IMR-90 (cell line): ENCODE data around the gene C1GALT1C1. TPM values are rescaled to one million over a fixed set of nuclear protein-coding genes. Genes with fewer than 3 reads are reported as not detected.

ENCODE experiments used
- ATAC-seq: fragments of 200-7000 bp; cut with Tn5 transposase; 2 replicates; pipeline ENCODE4 v1.9.1; 2020; ENCODE audit warnings: low read depth, mild to moderate bottlenecking, moderate library complexity
- BruUV-seq: library from RNA; stranded (reverse); fragments of 400-500 nt; replicated peaks from 2 replicates; lab custom pipeline; 2021; lab: Mats Ljungman, UMichigan
- CTCF ChIA-PET: fragments of 300-600 bp; formaldehyde crosslinking; extraction: SDS; loops from one replicate; lab custom pipeline; 2021; ENCODE audit warnings: antibody characterized with exemption; lab: Yijun Ruan, JAX
- POLR2A ChIA-PET: fragments of 300-600 bp; sonication (Branson Sonifier 250); formaldehyde crosslinking; loops from one replicate; lab custom pipeline; 2022; ENCODE audit warnings: antibody characterized with exemption; ENCODE audit not compliant: unreplicated experiment; lab: Charles Lee
- DNase-seq: peaks from one replicate; pipeline ENCODE4 v3.0.0; 2013
- H2AFZ ChIP-seq: replicated peaks from 2 replicates; pipeline ENCODE3; 2013; ENCODE audit warnings: low read length, mild to moderate bottlenecking; ENCODE audit not compliant: poor library complexity
- H2AK5ac ChIP-seq: 2 replicates; pipeline ENCODE4 v1.6.1; 2013; ENCODE audit warnings: low read depth, low read length, inconsistent platforms
- H2AK9ac ChIP-seq: replicated peaks from 2 replicates; pipeline ENCODE3; 2013; ENCODE audit warnings: mild to moderate bottlenecking, low read depth, low read length, moderate library complexity; ENCODE audit not compliant: poor library complexity
- H2BK120ac ChIP-seq: 2 replicates; pipeline ENCODE4 v1.6.1; 2013; ENCODE audit warnings: low read depth, low read length, inconsistent platforms
- H2BK15ac ChIP-seq: 3 replicates; pipeline ENCODE4 v1.6.1; 2013; ENCODE audit warnings: low read depth, low read length, inconsistent platforms
- H2BK20ac ChIP-seq: 2 replicates; pipeline ENCODE4 v1.6.1; 2013; ENCODE audit warnings: low read depth, mild to moderate bottlenecking, inconsistent platforms, low read length, moderate library complexity
- H2BK5ac ChIP-seq: 2 replicates; pipeline ENCODE4 v1.6.1; 2013; ENCODE audit warnings: mild to moderate bottlenecking, low read depth, low read length, inconsistent platforms; ENCODE audit not compliant: poor library complexity, severe bottlenecking
- H3K14ac ChIP-seq: replicated peaks from 2 replicates; pipeline ENCODE4 v1.6.1; 2013; ENCODE audit warnings: low read depth, low read length, inconsistent platforms
- H3K18ac ChIP-seq: 2 replicates; pipeline ENCODE4 v1.6.1; 2013; ENCODE audit warnings: low read depth, low read length, control low read depth
- H3K23ac ChIP-seq: 2 replicates; pipeline ENCODE4 v1.6.1; 2013; ENCODE audit warnings: low read depth, low read length, inconsistent platforms
- H3K27ac ChIP-seq: 2 replicates; pipeline ENCODE4 v1.5.1; 2013; ENCODE audit warnings: mild to moderate bottlenecking, control low read depth, low read length; ENCODE audit not compliant: insufficient read depth
- H3K27me3 ChIP-seq: 2 replicates; pipeline ENCODE4 v1.6.1; 2013; ENCODE audit warnings: low read length; ENCODE audit not compliant: control insufficient read depth, insufficient read depth
- H3K36me3 ChIP-seq: 2 replicates; pipeline ENCODE4 v1.6.1; 2013; ENCODE audit warnings: low read length, mixed read lengths; ENCODE audit not compliant: control insufficient read depth, insufficient read depth
- H3K4ac ChIP-seq: 2 replicates; pipeline ENCODE4 v1.6.1; 2013; ENCODE audit warnings: low read depth, low read length, inconsistent platforms
- H3K4me1 ChIP-seq: 2 replicates; pipeline ENCODE4 v1.6.1; 2013; ENCODE audit warnings: low read length, mixed read lengths; ENCODE audit not compliant: control insufficient read depth, insufficient read depth
- H3K4me2 ChIP-seq: 2 replicates; pipeline ENCODE4 v1.6.1; 2013; ENCODE audit warnings: low read depth, mild to moderate bottlenecking, control low read depth, low read length, moderate library complexity
- H3K4me3 ChIP-seq: 2 replicates; pipeline ENCODE4 v1.5.1; 2013; ENCODE audit warnings: low read depth, mild to moderate bottlenecking, control low read depth, low read length, moderate library complexity; ENCODE audit not compliant: insufficient read depth
- H3K56ac ChIP-seq: 2 replicates; pipeline ENCODE4 v1.6.1; 2013; ENCODE audit warnings: low read length, inconsistent platforms; ENCODE audit not compliant: insufficient read depth; ENCODE audit errors: extremely low read depth
- H3K79me1 ChIP-seq, 2 experiments: 2 replicates each; pipeline ENCODE4 v1.6.1; 2013; ENCODE audit warnings: low read length in 2 of 2, inconsistent platforms in 1 of 2, low read depth in 1 of 2
- H3K9ac ChIP-seq: 2 replicates; pipeline ENCODE4 v1.6.1; 2013; ENCODE audit warnings: low read depth, low read length, control low read depth
- H3K9me1 ChIP-seq: 2 replicates; pipeline ENCODE4 v1.6.1; 2013; ENCODE audit warnings: low read length, inconsistent platforms; ENCODE audit not compliant: insufficient read depth
- H3K9me3 ChIP-seq: 2 replicates; pipeline ENCODE4 v1.6.1; 2013; ENCODE audit warnings: low read length; ENCODE audit not compliant: control insufficient read depth, insufficient read depth
- H4K20me1 ChIP-seq: 2 replicates; pipeline ENCODE4 v1.6.1; 2013; ENCODE audit warnings: low read length, inconsistent platforms; ENCODE audit not compliant: insufficient read depth
- H4K5ac ChIP-seq: 2 replicates; pipeline ENCODE4 v1.6.1; 2013; ENCODE audit warnings: mild to moderate bottlenecking, low read depth, low read length, control low read depth
- H4K8ac ChIP-seq, 2 experiments: 2 replicates each; pipeline ENCODE4 v1.6.1; 2013; ENCODE audit warnings: low read depth in 2 of 2, low read length in 2 of 2, control low read depth in 1 of 2, inconsistent platforms in 1 of 2
- H4K91ac ChIP-seq: 2 replicates; pipeline ENCODE4 v1.6.1; 2013; ENCODE audit warnings: low read depth, low read length, inconsistent platforms; ENCODE audit not compliant: insufficient read depth
- BHLHE40 ChIP-seq: fragments of 150-350 bp; IDR thresholded peaks from 2 replicates; pipeline ENCODE4 v1.6.1; 2016; ENCODE audit warnings: mild to moderate bottlenecking, low read depth, low read length
- CEBPB ChIP-seq: IDR thresholded peaks from 2 replicates; pipeline ENCODE4 v1.6.1; 2012; ENCODE audit warnings: low read depth, low read length, improper control_type of control experiment
- CHD1 ChIP-seq: IDR thresholded peaks from 2 replicates; pipeline ENCODE4 v1.6.1; 2012; ENCODE audit warnings: low read depth, low read length, improper control_type of control experiment
- CTCF ChIP-seq: conservative IDR thresholded peaks from 2 replicates; pipeline ENCODE4 v1.5.1; 2012; ENCODE audit warnings: mild to moderate bottlenecking, low read depth, low read length, improper control_type of control experiment
- FOS ChIP-seq: fragments of 150-350 bp; IDR thresholded peaks from 2 replicates; pipeline ENCODE4 v1.6.1; 2016; ENCODE audit warnings: low read depth, low read length
- MAFK ChIP-seq: IDR thresholded peaks from 2 replicates; pipeline ENCODE4 v1.6.1; 2012; ENCODE audit warnings: low read depth, low read length, improper control_type of control experiment
- MAZ ChIP-seq: IDR thresholded peaks from 2 replicates; pipeline ENCODE4 v1.6.1; 2012; ENCODE audit warnings: low read depth, mild to moderate bottlenecking, low read length, improper control_type of control experiment, moderate library complexity, borderline replicate concordance
- MXI1 ChIP-seq: IDR thresholded peaks from 2 replicates; pipeline ENCODE4 v1.6.1; 2012; ENCODE audit warnings: low read depth, mild to moderate bottlenecking, low read length, moderate library complexity, borderline replicate concordance
- NFE2L2 ChIP-seq: fragments of 150-350 bp; IDR thresholded peaks from 2 replicates; pipeline ENCODE4 v1.6.1; 2016; ENCODE audit warnings: low read depth, mild to moderate bottlenecking, low read length
- POLR2A ChIP-seq: IDR thresholded peaks from 2 replicates; pipeline ENCODE4 v1.6.1; 2012; ENCODE audit warnings: mild to moderate bottlenecking, low read depth, low read length
- RAD21 ChIP-seq: IDR thresholded peaks from 2 replicates; pipeline ENCODE4 v1.6.1; 2012; ENCODE audit warnings: low read length, improper control_type of control experiment
- RCOR1 ChIP-seq: IDR thresholded peaks from 2 replicates; pipeline ENCODE4 v1.6.1; 2012; ENCODE audit warnings: mild to moderate bottlenecking, low read length, improper control_type of control experiment; ENCODE audit not compliant: insufficient replicate concordance
- RFX5 ChIP-seq: IDR thresholded peaks from 2 replicates; pipeline ENCODE4 v1.8.0; 2012; ENCODE audit warnings: low read depth, mild to moderate bottlenecking, low read length, moderate library complexity
- SMC3 ChIP-seq: fragments of 150-350 bp; IDR thresholded peaks from 2 replicates; pipeline ENCODE4 v1.6.1; 2016; ENCODE audit warnings: low read depth, mild to moderate bottlenecking, antibody characterized with exemption, low read length, moderate library complexity
- USF2 ChIP-seq: fragments of 150-350 bp; IDR thresholded peaks from 2 replicates; pipeline ENCODE4 v1.6.1; 2017; ENCODE audit warnings: mild to moderate bottlenecking, antibody characterized with exemption, low read length, low read depth
- WGBS, 2 experiments: methylation state at CpG; one replicate each; pipeline versions ENCODE4 v1.1.5 to v1.1.7; 2013; ENCODE audit warnings: missing lambda C conversion rate in 2 of 2; ENCODE audit not compliant: insufficient read length in 1 of 2; ENCODE audit errors: extremely low coverage in 2 of 2; 5-methylcytosine and 5-hydroxymethylcytosine counted together
- dilution Hi-C: fragments of 300-500 bp; cut with HindIII; formaldehyde crosslinking; loops from one replicate; pipeline ENCODE4 v1.14.3; 2018; ENCODE audit warnings: low sequenced_read_pairs; ENCODE audit not compliant: unreplicated experiment
- in situ Hi-C: fragments of 300-500 bp; cut with MboI; formaldehyde crosslinking; loops from 3 replicates; pipeline ENCODE4 v1.14.3; 2019; ENCODE audit warnings: low sequenced_read_pairs, inconsistent platforms, mixed read lengths
- intact Hi-C: fragments of 100-400 bp; cut with micrococcal nuclease; formaldehyde crosslinking; loops from 2 replicates; pipeline ENCODE4 v1.10.0; 2022
- polyA plus RNA-seq, 3 experiments: library from polyadenylated mRNA; depleted of rRNA; stranded (reverse); fragments of >200 nt; gene quantifications; 2 replicates each; pipeline ENCODE4 v1.2.3, GENCODE V29; 2012; ENCODE audit warnings: low replicate concordance in 1 of 3
- total RNA-seq: library from RNA; depleted of rRNA; stranded (reverse); fragments of >200 nt; gene quantifications from 2 replicates; pipeline ENCODE4 v1.2.3, GENCODE V29; 2012
- TF ChIP-seq, protein P1 (sequence below): fragments of 150-350 bp; IDR thresholded peaks from 2 replicates; pipeline ENCODE4 v1.6.1; 2016; ENCODE audit warnings: low read depth, mild to moderate bottlenecking, low read length, moderate library complexity, borderline replicate concordance

Gene C1GALT1C1
- total and polyA plus RNA-seq, 2 of the 4 experiments (the other 2 are of a cell fraction) = 15.2 to 20.0 TPM

DNA sequence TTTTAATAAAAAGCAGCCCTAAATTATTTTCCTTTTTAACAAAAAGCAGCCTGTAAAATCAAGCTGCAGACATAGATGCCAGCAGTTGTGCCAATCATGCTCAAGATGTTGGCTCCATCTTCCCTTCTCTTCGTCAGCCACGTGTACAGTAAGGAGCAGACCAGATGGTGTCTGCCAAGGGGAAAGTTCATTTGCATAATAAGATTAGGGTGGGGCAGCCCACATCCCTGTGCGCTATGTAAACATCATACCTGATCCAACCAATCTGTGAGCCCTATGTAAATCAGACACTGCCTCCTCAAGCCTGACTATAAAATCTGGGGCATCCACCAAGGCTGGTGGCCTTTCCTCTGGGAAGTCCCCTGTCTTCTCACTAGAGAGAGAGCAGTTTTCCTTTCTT is 23.1 kb upstream of the C1GALT1C1 start:
- DNase-seq (no peak), ATAC-seq (no peak)
- in situ Hi-C loops (no loop called here), dilution Hi-C loops (no loop called here), intact Hi-C loops (no loop called here)
- BruUV-seq = no TSS peak
- Histone ChIP-seq H2BK120ac (no peak overlapping the region), H2AFZ (no peak overlapping the region), H3K79me1 (no peaks in the 10 kb centered on the region), H3K9ac (no peak overlapping the region), H2AK5ac (no peak overlapping the region), H3K14ac (no peak overlapping the region), H3K18ac (no peak overlapping the region), H3K23ac (no peak overlapping the region), H3K4me1 (no peaks in the 10 kb centered on the region), H4K20me1 (no peaks in the 10 kb centered on the region), H3K56ac (no peak overlapping the region), H3K4me2 (no peak overlapping the region), H3K9me1 (no peaks in the 10 kb centered on the region), H3K9me3 (no peaks in the 10 kb centered on the region), H3K27me3 (no peaks in the 10 kb centered on the region), H2BK5ac (no peak overlapping the region), H4K5ac (no peak overlapping the region), H2AK9ac (no peak overlapping the region), H3K27ac (no peak overlapping the region), H2BK15ac (no peak overlapping the region), H4K8ac (no peak overlapping the region), H3K36me3 (no peaks in the 10 kb centered on the region), H3K4me3 (no peak overlapping the region), H4K91ac (no peak overlapping the region), H3K4ac (no peak overlapping the region), H2BK20ac (no peak overlapping the region)
- TF ChIP-seq MXI1 (no peak), NFE2L2 (no peak), FOS (no peak), RCOR1 (no peak), CTCF (no peak), BHLHE40 (no peak), MAZ (no peak), RAD21 (no peak), CHD1 (no peak), CEBPB (no peak), SMC3 (no peak), RFX5 (no peak), USF2 (no peak), MAFK (no peak), POLR2A (no peak)
- TF ChIP-seq, protein P1, sequence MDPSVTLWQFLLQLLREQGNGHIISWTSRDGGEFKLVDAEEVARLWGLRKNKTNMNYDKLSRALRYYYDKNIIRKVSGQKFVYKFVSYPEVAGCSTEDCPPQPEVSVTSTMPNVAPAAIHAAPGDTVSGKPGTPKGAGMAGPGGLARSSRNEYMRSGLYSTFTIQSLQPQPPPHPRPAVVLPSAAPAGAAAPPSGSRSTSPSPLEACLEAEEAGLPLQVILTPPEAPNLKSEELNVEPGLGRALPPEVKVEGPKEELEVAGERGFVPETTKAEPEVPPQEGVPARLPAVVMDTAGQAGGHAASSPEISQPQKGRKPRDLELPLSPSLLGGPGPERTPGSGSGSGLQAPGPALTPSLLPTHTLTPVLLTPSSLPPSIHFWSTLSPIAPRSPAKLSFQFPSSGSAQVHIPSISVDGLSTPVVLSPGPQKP = no peak
- POLR2A ChIA-PET = no interaction called here
- CTCF ChIA-PET = no interaction called here
- WGBS, 2 experiments = no CpG with 5 or more reads among the region's 3 CpGs
